Muscle of arm (tissue), 12 donors: ENCODE data around the gene TMEM231. TPM values are rescaled to one million over a fixed set of nuclear protein-coding genes. Genes with fewer than 3 reads are reported as not detected.
A peak's percentile ranks its signal among the peaks of the same experiment; 100 is the strongest.
"Not testable (repeated sequence)": the region's sequence is repeated elsewhere in the genome, so short reads cannot be mapped to it uniquely, and the experiment has no call there.

ENCODE experiments used
- DNase-seq: peaks from one replicate; pipeline ENCODE4 v3.0.0-alpha.2; 2013
- polyA plus RNA-seq, 12 donors: library from polyadenylated mRNA; unstranded; fragments of 120-200 nt; gene quantifications; one replicate each; pipeline ENCODE4 v1.2.1, GENCODE V29; 2013; ENCODE audit not compliant: insufficient read length in 12 of 12

TMEM231 gene
- polyA plus RNA-seq, 12 donors: 6.0 to 17.0 (median 8.3) TPM; not detected in 1

- DNase-seq: no peak
Measured at GRCh38 chr16:75570396-75571065, 14.5 kb upstream of the TMEM231 start.

- DNase-seq: no peak
Measured at GRCh38 chr16:75567911-75568310, 11.9 kb upstream of the TMEM231 start.

GRCh38 chr16:75566758-75567255, 10.8 kb upstream of the TMEM231 start:
- no peak for DNase-seq

DNA sequence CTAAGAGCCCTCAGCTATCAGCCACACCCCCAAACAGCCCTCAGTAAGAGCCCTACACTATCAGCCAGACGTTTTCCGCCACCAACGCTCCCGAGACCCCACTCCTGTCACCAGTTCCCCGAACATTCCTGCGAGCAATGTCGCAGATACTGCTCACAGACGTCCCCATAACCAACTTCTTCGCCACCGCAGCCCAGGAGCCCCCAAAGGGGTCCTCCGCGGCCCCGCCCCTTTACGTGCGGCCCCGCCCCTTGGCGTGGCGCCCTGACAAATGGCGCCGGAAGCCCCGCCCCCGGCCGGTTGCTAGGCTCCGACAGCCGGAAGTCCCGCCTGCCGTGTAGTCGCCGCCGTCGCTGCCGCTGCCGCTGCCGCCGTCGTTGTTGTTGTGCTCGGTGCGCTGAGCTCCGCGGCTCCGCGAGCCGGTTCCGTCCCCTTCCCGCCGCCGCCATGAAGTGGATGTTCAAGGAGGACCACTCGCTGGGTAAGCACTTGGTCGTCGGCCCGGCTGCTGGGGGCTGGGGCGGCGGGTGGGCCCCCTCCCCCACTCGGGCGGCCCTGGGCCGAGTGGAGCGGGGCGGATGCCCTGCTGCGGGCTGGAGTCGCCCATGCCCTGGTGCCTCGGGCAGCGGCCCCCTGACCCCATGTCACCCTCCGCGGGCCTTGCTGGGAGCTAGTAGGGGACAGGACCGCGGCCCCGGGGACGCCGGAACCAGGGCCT, 10.1 kb upstream of the TMEM231 start, which contains the start of gene GABARAPL2:
Gene GABARAPL2 (plus strand): TSS at position 340 of the 718 bp plus-strand sequence. CDS start 108 bp downstream, at position 448.
- peak; percentile 86 for DNase-seq

GRCh38 chr16:75565640-75566039, 9.6 kb upstream of the TMEM231 start:
- no peak for DNase-seq

DNA sequence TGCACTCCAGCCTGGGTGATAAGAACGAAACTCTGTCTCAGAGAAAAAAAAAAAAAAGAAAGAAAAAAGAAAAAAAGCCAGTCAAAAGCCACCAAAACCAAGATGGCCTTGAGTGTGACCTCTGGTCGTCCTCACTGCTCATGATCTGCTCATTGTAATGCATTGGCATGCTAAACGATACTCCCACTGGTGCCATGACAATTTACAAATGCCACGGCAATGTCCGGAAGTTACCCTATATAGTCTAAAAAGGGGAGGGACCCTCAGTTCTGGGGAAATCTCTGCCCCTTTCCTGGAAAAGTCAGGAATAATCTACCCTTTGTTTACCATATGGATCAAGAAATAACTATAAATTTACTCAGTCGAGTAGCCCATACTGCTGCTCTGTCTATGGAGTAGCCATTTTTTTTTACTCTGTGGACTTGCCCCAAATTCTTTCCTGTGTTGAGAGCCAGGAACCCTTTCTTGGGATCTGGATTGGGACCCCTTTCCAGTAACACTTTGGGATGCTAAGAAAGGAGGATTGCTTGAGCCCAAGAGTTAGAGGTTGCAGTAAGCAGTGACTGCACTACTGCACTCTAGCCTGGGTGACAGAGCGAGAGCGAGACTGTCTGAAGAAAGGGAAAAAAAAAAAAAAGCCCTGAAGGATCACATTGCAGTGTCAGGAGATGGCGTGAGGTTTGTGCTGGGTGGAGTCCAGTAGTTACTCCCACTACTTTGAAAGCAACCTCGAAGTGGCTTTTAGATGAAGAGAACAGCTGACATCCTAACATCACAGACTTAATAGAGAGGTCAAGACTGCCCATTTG, 3.7 kb upstream of the TMEM231 start:
- no peak for DNase-seq

GRCh38 chr16:75558846-75559401, 2.9 kb upstream of the TMEM231 start:
- no peak for DNase-seq

DNA sequence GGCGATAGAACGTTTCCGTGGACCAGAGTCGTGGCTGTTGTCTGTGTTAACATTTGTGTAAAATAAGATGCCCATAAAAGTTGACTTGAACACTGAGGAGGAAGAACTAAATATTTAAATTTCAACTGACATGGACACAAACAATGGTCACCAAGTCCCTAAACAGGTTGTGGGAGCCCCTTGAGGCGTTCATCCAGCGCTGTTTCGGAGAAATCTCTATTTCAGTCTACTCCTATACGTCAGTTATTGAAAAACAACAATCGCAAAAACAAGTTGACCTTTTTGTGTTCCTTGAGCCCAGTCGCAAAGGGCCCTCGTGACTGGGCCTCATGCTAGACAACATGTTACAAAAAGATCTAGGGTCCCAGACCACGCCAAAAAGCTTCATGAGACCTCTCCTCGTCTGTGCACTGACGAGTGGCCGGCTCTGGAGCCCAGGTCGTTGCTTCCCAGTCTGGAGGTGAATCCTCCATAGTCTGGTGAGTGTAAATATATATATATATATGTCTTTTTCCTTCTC, 439 bp upstream of the TMEM231 start:
- DNase-seq: no peak

DNA sequence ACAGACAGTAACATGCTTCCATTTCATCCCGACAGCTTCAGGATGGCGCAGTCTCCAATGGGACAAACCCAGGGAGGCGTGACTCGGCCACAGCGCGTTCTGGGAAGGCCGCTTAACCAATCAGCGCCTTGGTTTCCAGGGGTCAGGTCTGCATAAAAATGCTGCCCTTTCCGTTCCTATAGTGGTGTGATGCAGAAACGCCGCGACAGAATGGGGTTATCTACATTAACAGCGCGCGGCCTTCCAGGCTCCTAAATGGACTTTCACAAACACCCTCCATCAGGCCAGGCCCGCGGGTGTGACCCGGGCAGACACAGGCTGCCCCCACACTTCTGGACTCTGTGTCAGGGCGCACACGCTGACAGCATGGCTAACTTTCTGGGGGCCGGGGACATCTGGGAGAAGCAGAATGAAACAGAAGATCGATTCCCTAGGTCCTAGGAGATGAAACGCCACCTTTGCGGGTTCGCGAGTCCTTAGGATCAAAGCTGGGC, 792 bp downstream of the TMEM231 start:
- peak; percentile 83 for DNase-seq

DNA sequence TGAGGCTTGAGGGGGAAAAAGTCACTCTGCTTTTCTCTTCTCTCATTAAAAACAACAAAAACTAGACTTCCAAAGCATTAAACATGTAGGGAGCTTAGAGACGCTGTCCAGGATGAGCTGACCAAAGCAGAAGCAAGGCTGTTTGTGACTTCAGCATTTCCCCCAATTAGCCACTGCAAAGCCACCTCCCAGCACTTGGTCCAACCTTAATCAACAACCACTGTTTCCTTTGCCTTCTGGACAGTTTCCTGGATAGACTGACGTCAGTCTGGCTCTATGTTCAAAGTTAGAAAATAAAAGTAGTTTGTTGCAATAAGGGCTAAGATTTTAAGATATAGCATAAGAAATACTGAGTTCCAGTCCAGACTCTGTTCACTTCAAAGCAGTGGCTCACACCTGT, 3.1 kb downstream of the TMEM231 start:
- no peak for DNase-seq

DNA sequence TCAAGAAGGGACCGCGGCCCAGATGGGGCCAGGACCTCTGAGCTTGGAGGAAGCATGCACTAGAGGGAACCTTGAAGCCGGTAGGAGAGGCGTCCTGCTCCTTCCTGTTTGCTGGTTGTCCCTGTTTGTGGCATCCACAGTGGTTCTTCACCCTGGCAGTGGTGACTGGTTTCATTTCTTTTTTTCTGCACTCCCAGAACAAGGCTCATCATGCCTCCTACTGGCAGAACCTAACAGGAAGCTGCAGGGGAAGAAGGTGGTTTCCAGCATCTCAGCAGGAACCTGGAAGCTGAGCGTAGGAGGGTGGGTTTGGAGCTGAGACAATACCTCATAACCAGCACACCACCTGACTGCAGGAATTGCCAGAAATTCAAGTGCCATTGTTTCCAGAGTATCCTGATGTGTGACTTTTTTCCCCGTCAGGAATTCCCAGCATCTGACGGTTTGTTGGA, 5.8 kb downstream of the TMEM231 start:
- no peak for DNase-seq

DNA sequence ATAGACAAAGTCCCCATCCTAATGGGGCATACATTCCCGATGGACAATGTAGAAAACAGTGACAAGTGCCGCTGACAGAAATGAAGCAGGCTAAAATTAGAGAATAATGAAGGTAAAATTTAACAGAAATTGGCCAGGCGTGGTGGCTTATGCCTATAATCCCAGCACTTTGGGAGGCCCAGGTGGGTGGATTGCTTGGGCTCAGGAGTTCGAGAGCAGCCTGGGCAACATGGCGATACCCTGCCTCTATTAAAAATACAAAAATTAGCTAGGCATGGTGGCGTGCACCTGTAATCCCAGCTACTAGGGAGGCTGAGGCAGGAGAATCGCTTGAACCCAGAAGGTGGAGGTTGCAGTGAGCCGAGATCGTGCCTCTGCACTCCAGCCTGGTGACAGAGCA, 7.6 kb downstream of the TMEM231 start:
- DNase-seq: not testable (repeated sequence)

DNA sequence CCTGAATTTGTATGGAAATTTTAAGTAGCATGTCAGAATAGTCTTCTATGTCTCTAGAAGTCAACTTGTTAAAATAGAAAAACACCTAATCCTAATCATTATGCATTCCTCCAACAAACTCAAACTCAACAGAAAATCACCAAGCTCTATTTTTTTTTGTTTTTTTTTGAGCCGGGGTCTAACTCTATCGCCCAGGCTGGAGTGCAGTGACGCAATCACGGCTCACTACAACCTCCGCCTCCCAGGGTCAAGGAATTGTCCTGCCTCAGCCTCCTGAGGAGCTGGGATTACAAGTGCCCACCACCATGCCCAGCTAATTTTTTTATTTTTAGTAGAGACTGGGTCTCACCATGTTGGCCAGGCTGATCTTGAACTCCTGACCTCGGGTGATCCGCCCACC, 9.8 kb downstream of the TMEM231 start:
- DNase-seq: no peak

- not testable (repeated sequence) for DNase-seq
Measured at GRCh38 chr16:75545879-75546278, 10.2 kb downstream of the TMEM231 start.

GRCh38 chr16:75542462-75542861, 13.6 kb downstream of the TMEM231 start:
- DNase-seq: not testable (repeated sequence)

- DNase-seq: no peak
Measured at GRCh38 chr16:75541236-75541635, 14.8 kb downstream of the TMEM231 start.

GRCh38 chr16:75538882-75539565, 17.0 kb downstream of the TMEM231 start:
- DNase-seq: not testable (repeated sequence)

GRCh38 chr16:75537776-75538175, 18.3 kb downstream of the TMEM231 start:
- no peak for DNase-seq

DNA sequence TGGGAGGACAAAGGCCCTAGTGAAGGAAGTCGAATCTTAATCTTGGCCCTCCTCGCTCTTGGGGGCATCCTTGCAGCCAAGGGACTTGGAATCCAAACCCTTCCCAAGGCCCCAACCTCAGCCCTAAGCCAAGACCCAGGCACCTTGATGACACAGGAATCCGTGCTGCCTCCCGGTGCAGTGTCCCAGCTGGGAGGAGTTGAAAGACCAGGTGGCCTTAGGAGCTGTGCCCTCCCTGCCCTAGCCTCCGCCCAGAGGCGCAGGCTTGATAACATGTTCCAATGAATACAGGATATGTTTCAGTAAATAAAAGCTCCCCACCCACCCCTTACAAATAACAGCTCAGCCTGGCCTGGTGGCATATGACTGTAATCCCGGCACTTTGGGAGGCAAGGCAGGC, 20.2 kb downstream of the TMEM231 start, which contains the start of gene CHST5:
Gene CHST5 (minus strand): TSS at position 208 of the 400 bp plus-strand sequence. CDS start 5,724 bp downstream, outside the sequence.
- no peak for DNase-seq

DNA sequence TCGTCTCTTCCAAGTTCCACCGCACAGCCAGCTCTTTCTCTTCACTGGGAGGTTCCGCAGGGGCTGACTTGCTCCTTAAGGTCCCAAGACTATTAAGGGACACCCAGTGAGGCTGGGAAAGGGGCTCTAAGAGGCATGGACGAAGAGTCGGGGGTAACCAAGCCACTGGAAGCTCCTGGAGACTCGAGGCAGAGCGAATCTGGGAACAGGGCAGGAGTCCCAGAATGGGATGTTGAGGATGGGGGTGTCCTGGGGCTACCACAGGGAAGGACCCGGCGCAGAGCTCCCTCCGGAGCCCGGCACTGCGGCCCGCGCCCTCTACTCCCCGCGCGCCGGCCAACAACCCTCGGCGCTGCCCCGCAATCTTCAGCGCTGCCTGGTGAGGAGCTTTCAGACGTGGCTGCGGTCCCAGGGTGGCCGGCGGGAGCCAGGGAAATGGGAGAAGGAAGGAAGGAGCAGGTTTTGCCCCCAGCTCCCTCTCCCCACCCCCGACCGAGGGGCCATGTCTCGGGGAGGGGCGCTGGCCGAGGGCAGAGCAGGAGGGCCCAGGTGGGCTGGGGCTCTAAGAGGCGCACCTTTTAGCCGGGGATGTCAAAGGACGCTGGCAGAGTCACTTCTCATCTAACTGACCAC, 20.7 kb downstream of the TMEM231 start:
- no peak for DNase-seq
